Stimulated activated naive CD4-positive, alpha-beta T cell treated with Interleukin-2 at 50 U/mL for 16 hours (primary cell): ENCODE measurements around the gene KDM4B.
A peak's percentile ranks its signal among the peaks of the same experiment; 100 is the strongest.
"Not testable (repeated sequence)": the region's sequence is repeated elsewhere in the genome, so short reads cannot be mapped to it uniquely, and the experiment has no call there.

Experiments
- DNase-seq: peaks from one replicate; lab custom pipeline; 2025; lab: John Stamatoyannopoulos, UW

Gene KDM4B

DNA sequence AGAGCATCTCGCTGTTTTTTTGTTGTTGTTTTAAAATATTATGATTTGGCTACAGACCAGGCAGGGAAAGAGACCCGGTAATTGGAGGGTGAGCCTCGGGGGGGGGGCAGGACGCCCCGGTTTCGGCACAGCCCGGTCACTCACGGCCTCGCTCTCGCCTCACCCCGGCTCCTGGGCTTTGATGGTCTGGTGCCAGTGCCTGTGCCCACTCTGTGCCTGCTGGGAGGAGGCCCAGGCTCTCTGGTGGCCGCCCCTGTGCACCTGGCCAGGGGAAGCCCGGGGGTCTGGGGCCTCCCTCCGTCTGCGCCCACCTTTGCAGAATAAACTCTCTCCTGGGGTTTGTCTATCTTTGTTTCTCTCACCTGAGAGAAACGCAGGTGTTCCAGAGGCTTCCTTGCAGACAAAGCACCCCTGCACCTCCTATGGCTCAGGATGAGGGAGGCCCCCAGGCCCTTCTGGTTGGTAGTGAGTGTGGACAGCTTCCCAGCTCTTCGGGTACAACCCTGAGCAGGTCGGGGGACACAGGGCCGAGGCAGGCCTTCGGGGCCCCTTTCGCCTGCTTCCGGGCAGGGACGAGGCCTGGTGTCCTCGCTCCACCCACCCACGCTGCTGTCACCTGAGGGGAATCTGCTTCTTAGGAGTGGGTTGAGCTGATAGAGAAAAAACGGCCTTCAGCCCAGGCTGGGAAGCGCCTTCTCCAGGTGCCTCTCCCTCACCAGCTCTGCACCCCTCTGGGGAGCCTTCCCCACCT lies 183.3 kb downstream of the KDM4B start:
- DNase-seq = no peak

- DNase-seq = no peak
These were observed 184.0 kb downstream of the KDM4B start for GRCh38 chr19:5152767-5153532.

DNA sequence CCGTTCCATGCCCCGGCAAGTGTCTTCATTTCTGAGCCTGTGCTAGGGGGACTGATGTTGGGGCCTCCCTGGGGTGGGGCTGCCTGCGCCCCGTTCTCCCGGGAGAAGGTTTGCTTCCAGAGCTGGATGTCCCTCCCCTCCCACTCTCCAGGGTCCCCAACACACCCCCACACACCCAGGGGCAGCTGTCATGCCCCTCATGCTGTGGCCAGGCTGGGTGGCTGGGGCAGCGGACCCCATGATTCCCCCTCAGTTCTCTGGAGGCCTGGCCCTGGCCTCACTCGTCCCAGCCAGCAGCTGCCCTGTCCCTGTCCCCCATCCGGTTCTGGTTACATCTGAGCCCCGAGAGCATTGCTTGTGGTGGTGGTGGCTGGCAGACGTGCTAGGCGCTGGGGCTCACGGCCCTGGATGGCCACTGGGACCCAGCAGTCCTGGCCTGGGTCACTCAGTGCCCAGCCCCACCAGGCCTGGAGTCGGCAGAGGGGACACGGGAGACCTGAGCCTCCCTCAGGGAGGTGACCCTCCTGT lies 184.8 kb downstream of the KDM4B start:
- no peak for DNase-seq

- no peak for DNase-seq
These were observed 185.4 kb downstream of the KDM4B start for GRCh38 chr19:5154129-5154798.

DNA sequence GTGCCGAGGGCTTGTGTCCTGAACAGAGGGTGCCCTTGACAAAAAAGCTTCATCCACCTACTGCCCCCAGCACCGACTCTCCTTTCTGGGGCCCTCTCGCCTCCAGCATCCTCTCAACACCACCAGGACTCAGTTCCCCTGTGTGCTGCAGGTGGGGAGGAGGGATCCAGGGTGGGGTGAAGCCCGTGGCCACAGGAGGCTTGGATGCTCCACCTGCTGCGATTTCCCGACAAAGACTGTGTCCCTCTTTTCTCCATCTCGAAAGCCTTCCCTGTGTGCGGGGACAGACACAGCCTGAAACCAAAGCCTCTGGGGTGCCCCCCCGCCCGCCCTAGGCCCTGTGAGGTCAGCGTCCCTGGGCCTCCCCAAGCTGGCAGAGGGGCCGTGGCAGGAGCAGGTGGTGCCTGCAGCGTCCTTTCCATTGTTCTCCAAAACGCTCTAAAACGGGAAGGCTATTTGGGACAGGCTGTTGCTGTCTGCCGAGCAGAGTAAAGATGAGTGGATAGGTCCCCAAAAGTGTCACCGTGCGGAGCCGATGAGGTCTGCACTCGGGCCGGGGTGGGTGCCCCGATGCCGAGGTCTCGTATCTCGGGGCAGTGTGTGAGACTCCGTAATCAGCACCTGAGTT lies 186.0 kb downstream of the KDM4B start:
- DNase-seq = no peak

GRCh38 chr19:5155586-5156210 lies 186.8 kb downstream of the KDM4B start:
- DNase-seq = no peak

- no peak for DNase-seq
These were observed 187.5 kb downstream of the KDM4B start for GRCh38 chr19:5156231-5156986.

DNA sequence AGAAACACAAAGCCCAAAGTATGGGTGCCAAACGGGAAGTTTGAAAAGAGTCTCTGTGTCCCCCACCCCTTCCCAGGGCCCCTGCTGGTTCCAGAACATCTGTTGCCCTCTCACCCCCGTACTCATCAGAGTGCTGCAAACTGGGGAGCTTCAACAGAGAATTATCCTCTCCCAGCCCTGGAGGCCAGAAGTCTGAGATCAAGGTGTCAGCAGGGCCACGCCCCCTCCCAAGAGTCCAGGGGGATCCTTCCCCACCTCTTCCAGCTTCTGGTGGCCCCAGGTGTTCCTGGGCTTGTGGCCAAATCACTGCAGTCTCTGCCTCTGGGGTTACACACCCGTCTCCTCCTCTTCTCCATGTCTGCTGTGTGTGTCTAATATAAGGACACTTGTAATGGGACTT lies 188.3 kb downstream of the KDM4B start:
- no peak for DNase-seq

DNA sequence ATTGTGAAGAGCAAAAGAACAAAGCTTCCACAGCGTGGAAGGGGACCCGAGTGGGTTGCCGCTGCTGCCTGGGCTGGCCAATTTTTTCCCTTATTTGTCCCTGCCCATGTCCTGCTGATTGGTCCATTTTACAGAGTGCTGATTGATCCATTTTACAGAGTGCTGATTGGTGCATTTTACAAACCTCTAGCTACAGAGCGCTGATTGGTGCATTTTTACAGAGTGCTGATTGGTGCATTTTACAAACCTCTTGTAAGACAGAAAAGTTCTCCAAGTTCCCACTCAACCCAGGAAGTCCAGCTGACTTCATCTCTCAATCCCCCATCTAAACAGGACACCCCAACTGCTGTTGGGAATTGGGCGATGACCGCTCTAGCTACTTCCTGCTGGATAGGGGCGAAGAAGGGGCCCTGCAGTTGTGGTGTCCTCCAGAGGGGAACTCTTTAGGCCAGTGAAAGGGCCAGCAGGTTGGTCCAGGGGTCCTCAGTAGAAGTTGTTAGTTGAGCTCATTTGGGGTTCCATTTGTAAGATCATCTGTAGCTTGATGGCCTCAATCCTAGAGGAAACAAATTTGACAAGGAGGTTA lies 189.7 kb downstream of the KDM4B start:
- DNase-seq = not testable (repeated sequence)

DNA sequence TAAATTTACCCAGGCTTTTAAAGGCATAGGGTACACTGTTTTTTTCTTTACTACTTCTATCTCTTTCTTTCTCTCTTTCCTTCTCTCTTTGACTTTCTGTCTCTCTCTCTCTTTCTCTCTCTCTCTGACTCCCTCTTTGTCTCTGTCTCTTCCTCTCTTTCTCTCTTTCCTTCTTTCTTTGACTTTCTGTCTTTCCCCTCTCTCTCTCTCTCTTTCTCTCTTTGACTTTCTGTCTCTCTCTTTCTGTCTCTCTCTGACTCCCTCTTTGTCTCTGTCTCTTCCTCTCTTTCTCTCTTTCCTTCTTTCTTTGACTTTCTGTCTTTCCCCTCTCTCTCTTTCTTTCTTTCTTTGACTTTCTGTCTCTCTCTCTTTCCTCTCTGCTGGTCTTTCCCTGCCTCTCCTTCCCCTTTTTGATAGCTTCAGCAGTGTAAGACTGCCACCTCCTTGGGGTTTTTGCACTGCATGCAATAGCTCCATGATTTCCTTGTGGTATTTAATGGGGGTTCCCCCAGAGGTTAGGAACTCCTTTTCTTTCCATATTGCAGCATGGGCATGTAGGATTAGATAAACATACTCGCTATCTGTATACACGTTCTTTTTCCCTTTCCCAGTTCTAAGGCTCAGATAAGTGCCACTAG lies 191.4 kb downstream of the KDM4B start:
- DNase-seq = not testable (repeated sequence)

DNA sequence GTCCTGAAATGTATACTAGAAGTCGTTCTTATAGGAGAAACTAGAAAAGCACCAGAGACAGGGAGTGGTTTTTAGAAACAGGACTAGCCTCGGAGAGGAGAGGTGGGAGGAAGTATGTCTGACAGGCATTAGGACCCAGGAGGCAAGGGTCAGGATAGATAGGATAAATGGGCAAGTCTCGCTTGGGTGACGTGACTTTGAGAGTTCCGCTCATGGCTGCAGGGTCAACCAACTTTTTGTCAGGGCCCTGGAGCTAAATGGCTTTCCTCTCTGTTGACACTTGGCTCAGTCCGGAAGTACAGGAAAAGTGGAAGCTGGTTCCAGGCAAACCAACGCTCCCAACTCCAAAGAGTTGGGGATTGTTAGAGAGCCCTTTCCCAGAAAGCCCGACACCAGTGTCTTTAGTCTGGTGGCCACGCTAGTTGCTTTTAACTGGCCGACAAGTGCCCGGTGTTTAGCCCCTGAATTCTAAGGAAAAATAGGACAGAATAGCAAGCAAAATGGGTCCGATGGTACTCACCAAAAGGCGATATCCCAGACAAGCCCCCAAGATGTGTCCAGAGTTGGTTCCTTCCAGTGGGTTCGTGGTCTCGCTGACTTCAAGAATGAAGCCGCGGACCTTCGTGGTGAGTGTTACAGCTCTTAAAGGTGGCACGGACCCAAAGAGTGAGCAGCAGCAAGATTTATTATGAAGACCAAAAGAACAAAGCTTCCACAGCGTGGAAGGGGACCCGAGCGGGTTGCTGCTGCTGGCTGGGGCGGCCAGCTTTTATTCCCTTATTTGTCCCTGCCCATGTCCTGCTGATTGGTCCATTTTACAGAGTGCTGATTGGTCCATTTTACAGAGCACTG lies 196.2 kb downstream of the KDM4B start:
- DNase-seq = not testable (repeated sequence)

DNA sequence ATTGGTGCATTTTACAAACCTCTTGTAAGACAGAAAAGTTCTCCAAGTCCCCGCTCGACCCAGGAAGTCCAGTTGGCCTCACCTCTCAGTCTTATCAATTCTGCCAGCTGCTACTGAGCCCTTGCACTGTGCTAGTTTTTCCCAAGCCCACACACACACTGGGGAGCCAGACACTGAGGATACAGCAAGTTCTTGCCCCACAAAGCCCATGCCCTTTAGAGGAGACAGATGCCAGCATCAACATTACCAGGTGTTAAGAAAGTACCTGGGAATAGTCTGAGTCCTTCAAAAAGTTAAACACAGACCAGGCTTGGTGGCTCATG lies 196.7 kb downstream of the KDM4B start:
- DNase-seq = no peak

DNA sequence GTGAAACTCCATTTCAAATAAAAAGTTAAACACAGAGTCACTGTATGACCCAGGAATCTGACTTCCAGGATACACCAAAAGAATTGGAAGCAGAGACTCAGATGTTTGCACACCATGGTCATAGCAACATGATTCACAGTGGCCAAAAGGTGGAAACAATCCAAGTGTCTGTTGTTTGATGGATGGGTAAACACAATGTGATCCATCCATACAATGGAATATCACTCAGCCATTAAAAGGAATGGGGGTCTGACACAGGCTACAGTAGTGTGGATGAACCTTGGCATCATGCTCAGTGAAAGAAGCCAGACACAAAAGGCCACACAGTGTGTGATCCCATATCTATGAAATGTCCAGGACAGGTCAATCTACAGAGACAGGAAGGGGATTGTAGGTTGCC lies 197.3 kb downstream of the KDM4B start:
- no peak for DNase-seq

DNA sequence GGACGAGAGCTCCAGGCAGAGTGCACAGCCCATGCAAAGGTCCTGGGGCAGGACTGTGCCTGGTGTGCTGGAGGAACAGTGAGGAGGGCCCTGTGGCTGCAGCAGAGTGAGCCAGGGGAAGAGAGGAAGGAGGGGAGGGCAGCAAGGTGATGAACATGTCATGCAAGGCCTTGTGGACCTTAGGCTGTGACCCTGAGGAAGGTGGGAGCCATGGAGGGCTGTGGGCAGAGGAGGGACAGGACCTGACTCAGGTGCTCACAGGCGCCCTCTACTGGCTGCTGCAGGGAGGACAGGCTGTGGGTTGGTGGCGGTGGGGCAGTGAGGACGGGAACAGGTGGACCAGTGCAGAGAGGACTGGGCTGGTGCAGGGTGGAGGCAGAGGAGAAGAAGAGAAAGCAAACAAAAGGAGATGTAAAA lies 201.4 kb downstream of the KDM4B start:
- peak; percentile 19 for DNase-seq

DNA sequence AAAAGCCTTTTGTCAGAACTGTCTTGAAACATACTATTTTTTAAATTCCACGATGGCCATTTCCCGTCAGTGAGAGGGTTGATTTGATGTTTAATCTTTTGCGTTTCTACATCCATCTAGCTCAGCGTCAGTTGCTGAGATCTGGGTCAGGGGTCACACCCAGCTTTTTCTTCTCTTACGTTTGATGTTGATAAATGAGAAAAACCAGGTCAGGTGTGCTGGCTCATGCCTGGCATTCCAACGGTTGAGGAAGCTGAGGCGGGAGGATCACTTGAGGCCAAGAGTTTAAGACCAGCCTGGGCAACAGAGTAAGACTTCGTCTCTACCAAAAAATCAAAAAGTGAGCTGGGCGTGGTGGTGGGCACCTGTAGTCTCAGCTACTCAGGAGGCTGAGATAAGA lies 202.8 kb downstream of the KDM4B start:
- no peak for DNase-seq

DNA sequence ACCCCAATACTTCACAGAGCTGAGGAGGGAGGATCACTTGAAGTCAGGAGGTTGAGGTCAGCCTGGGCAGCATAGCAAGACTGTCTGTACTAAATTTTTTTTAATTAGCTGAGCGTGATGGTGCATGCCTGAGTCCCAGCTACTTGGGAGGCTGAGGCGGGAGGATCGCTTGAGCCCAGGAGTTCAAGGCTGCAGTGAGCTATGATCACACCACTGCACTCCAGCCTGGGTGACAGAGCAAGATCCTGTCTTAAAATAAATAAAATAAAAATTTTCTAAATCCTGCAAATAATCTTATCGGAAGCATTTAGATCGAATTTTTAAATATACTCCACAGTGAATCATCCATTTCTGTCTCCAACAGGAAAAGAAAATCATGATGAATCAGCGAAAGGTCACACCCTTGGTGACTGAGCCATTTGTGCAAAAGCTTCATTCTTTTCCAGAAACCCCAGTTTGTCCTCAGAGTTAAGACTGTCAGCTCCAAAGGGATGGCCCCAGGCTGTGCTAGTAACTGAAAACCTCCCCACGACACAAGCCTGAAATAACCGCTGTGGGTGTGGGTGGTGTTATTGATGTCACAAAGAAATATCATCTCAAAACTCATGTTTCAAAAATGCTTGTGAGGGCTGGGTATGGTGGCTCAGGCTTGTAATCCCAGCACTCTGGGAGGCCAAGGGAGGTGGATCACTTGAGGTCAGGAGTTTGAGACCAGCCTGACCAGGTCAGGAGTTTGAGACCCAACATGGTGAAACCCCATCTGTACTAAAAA lies 204.1 kb downstream of the KDM4B start:
- DNase-seq = no peak

DNA sequence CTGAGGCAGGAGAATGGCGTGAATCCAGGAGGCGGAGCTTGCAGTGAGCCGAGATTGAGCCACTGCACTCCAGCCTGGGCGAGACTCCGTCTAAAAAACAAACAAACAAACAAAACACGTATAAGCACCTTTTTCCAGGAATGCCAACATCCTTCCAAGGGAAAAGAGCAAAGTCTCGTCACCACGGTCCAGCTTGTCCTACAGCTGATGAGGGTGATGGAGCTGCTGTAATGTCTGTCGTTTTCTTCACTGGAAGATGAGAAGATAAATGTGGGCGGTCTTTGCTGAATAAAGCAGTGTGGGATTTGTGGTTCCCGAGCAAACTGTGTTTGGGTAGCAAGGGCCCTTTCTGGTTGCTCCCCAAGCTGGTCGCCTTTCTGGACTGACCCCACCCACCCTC lies 205.1 kb downstream of the KDM4B start:
- DNase-seq = no peak

GRCh38 chr19:5177745-5178450 lies 209.0 kb downstream of the KDM4B start:
- no peak for DNase-seq
